Urothelium cell line (cell line): Measurements from ENCODE around the gene NACC2.
"Not testable (repeated sequence)": the region's sequence is repeated elsewhere in the genome, so short reads cannot be mapped to it uniquely, and the experiment has no call there.

Experiments used
- DNase-seq: peaks from one replicate; pipeline ENCODE4 v3.0.0; 2011; ENCODE audit warnings: low spot score, mixed read lengths
- FAIRE-seq: peaks from 2 replicates; lab custom pipeline; 2011; peaks lifted over from hg19 to GRCh38; lab: Jason Lieb, UNC

The NACC2 gene

GRCh38 chr9:136048560-136049411 is 46.3 kb downstream of the NACC2 start:
- no peak for FAIRE-seq
- no peak for DNase-seq

GRCh38 chr9:136047775-136048559 is 47.1 kb downstream of the NACC2 start:
- FAIRE-seq (no peak), DNase-seq (no peak)

- no peak for DNase-seq
- FAIRE-seq = no peak
These were observed 47.9 kb downstream of the NACC2 start for GRCh38 chr9:136047076-136047774.

- no peak for DNase-seq
These were observed 48.6 kb downstream of the NACC2 start for GRCh38 chr9:136046554-136046920.

GRCh38 chr9:136045595-136046553 is 49.2 kb downstream of the NACC2 start:
- DNase-seq (no peak), FAIRE-seq (no peak)

More at GRCh38 chr9:136046554-136046920, 48.6 kb downstream of the NACC2 start:
- no peak for FAIRE-seq

GRCh38 chr9:136044971-136045594 is 50.0 kb downstream of the NACC2 start:
- DNase-seq = no peak
- no peak for FAIRE-seq

GRCh38 chr9:136044207-136044970 is 50.7 kb downstream of the NACC2 start:
- FAIRE-seq = no peak
- DNase-seq = no peak

- FAIRE-seq = no peak
- no peak for DNase-seq
These were observed 51.6 kb downstream of the NACC2 start for GRCh38 chr9:136043441-136043991.

- no peak for DNase-seq
- peak; percentile 67 for FAIRE-seq
These were observed 52.5 kb downstream of the NACC2 start for GRCh38 chr9:136042541-136042940.

GRCh38 chr9:136040848-136041247 is 54.2 kb downstream of the NACC2 start:
- not testable (repeated sequence) for FAIRE-seq, DNase-seq

GRCh38 chr9:136039488-136039887 is 55.6 kb downstream of the NACC2 start:
- DNase-seq = no peak
- FAIRE-seq = no peak

GRCh38 chr9:136036848-136037247 is 58.2 kb downstream of the NACC2 start:
- FAIRE-seq (no peak), DNase-seq (no peak)

- no peak for DNase-seq
- no peak for FAIRE-seq
These were observed 59.0 kb downstream of the NACC2 start for GRCh38 chr9:136036050-136036449.

GRCh38 chr9:136031741-136032730 is 63.1 kb downstream of the NACC2 start:
- FAIRE-seq (no peak), DNase-seq (no peak)

- DNase-seq = no peak
- FAIRE-seq = no peak
These were observed 64.0 kb downstream of the NACC2 start for GRCh38 chr9:136031094-136031493.

- FAIRE-seq = no peak
These were observed 65.5 kb downstream of the NACC2 start for GRCh38 chr9:136029556-136029955.

GRCh38 chr9:136028760-136029470 is 66.2 kb downstream of the NACC2 start:
- DNase-seq (no peak), FAIRE-seq (no peak)

More at GRCh38 chr9:136029556-136029955, 65.5 kb downstream of the NACC2 start:
- no peak for DNase-seq
